ENCODE data around the gene ALPK3.

GRCh38 chr15:84784262-84784661 is 32.9 kb upstream of the ALPK3 start:
- TF ChIP-seq ZNF462 (CRISPR knock-in tag; IDR thresholded peaks at IDR 0.05) (no peak), REST (IDR thresholded peaks at IDR 0.05; ENCODE audit: unreplicated experiment) (no peak), POLR2AphosphoS5 (IDR thresholded peaks at IDR 0.05; ENCODE audit: low read depth) (no peak), EZH2 (IDR thresholded peaks at IDR 0.05; ENCODE audit: low read depth, unreplicated experiment) (no peak), CTCF (conservative IDR thresholded peaks at IDR 0.05; ENCODE audit: low read depth in 2 of 2) (no peak), JUNB (IDR thresholded peaks at IDR 0.05; ENCODE audit: unreplicated experiment) (no peak), STAT1 (IDR thresholded peaks at IDR 0.05; ENCODE audit: unreplicated experiment) (no peak), CREB1 (CRISPR knock-in tag; IDR thresholded peaks at IDR 0.05; ENCODE audit: low read depth) (no peak), EZH2phosphoT487 (IDR thresholded peaks at IDR 0.05; ENCODE audit: unreplicated experiment) (no peak)
- TF ChIP-seq, protein P1, sequence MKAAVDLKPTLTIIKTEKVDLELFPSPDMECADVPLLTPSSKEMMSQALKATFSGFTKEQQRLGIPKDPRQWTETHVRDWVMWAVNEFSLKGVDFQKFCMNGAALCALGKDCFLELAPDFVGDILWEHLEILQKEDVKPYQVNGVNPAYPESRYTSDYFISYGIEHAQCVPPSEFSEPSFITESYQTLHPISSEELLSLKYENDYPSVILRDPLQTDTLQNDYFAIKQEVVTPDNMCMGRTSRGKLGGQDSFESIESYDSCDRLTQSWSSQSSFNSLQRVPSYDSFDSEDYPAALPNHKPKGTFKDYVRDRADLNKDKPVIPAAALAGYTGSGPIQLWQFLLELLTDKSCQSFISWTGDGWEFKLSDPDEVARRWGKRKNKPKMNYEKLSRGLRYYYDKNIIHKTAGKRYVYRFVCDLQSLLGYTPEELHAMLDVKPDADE (IDR thresholded peaks at IDR 0.05), result no peak

Measured in GM23338 (cell line).